IPS-18a (cell line): ENCODE data around the gene B3GNT2.
A peak's percentile ranks its signal among the peaks of the same experiment; 100 is the strongest.
"Not testable (repeated sequence)": the region's sequence is repeated elsewhere in the genome, so short reads cannot be mapped to it uniquely, and the experiment has no call there.

Experiments used
- H3K27ac ChIP-seq: one replicate; pipeline ENCODE4 v1.5.1; 2013; ENCODE audit warnings: low read length
- H3K27me3 ChIP-seq: one replicate; pipeline ENCODE4 v1.6.1; 2013; ENCODE audit warnings: mild to moderate bottlenecking, low read length; ENCODE audit not compliant: control insufficient read depth, insufficient read depth
- H3K36me3 ChIP-seq: one replicate; pipeline ENCODE4 v1.6.1; 2013; ENCODE audit warnings: low read depth, low read length; ENCODE audit not compliant: control insufficient read depth
- H3K4me1 ChIP-seq: one replicate; pipeline ENCODE4 v1.6.1; 2013; ENCODE audit warnings: low read depth, low read length; ENCODE audit not compliant: control insufficient read depth
- H3K4me3 ChIP-seq: one replicate; pipeline ENCODE4 v1.5.1; 2013; ENCODE audit warnings: low read length
- H3K9ac ChIP-seq: one replicate; pipeline ENCODE4 v1.6.1; 2013; ENCODE audit warnings: mild to moderate bottlenecking, low read length, moderate library complexity
- H3K9me3 ChIP-seq: one replicate; pipeline ENCODE4 v1.6.1; 2013; ENCODE audit warnings: low read depth, low read length; ENCODE audit not compliant: control insufficient read depth

The B3GNT2 gene

GRCh38 chr2:62186156-62186905, 9.6 kb upstream of the B3GNT2 start:
- H3K27me3 ChIP-seq, result no peaks in the 10 kb centered on the region
- H3K4me1 ChIP-seq, result no peaks in the 10 kb centered on the region
- H3K9me3 ChIP-seq, result no peaks in the 10 kb centered on the region
- no peak overlapping the region for H3K27ac ChIP-seq
- H3K36me3 ChIP-seq, result no peaks in the 10 kb centered on the region
- no peak overlapping the region for H3K4me3 ChIP-seq
- H3K9ac ChIP-seq, result no peak overlapping the region

GRCh38 chr2:62187246-62187645, 8.7 kb upstream of the B3GNT2 start:
- Histone ChIP-seq H3K4me1 (no peaks in the 10 kb centered on the region), H3K27me3 (no peaks in the 10 kb centered on the region), H3K27ac (no peak overlapping the region), H3K36me3 (no peaks in the 10 kb centered on the region), H3K9me3 (no peaks in the 10 kb centered on the region), H3K4me3 (no peak overlapping the region), H3K9ac (no peak overlapping the region)

GRCh38 chr2:62188416-62188815, 7.5 kb upstream of the B3GNT2 start:
- Histone ChIP-seq H3K36me3 (no peaks in the 10 kb centered on the region), H3K4me1 (no peaks in the 10 kb centered on the region), H3K9me3 (no peaks in the 10 kb centered on the region), H3K9ac (no peak overlapping the region), H3K4me3 (no peak overlapping the region), H3K27me3 (no peaks in the 10 kb centered on the region), H3K27ac (no peak overlapping the region)

- H3K36me3 ChIP-seq, result no peaks in the 10 kb centered on the region
- H3K9ac ChIP-seq, result no peak overlapping the region
- no peak overlapping the region for H3K27ac ChIP-seq
- no peaks in the 10 kb centered on the region for H3K9me3 ChIP-seq
- no peaks in the 10 kb centered on the region for H3K4me1 ChIP-seq
- no peak overlapping the region for H3K4me3 ChIP-seq
- no peaks in the 10 kb centered on the region for H3K27me3 ChIP-seq
Observed at GRCh38 chr2:62189196-62189595, 6.7 kb upstream of the B3GNT2 start.

- Histone ChIP-seq H3K4me1 (no peaks in the 10 kb centered on the region), H3K9ac (no peak overlapping the region), H3K9me3 (no peaks in the 10 kb centered on the region), H3K27me3 (no peaks in the 10 kb centered on the region), H3K4me3 (no peak overlapping the region), H3K36me3 (no peaks in the 10 kb centered on the region), H3K27ac (no peak overlapping the region)
Observed at GRCh38 chr2:62192811-62193210, 3.1 kb upstream of the B3GNT2 start.

GRCh38 chr2:62194558-62195420, 1.1 kb upstream of the B3GNT2 start:
- Histone ChIP-seq H3K4me3 (peak overlapping the region; percentile 86), H3K27me3 (no peaks in the 10 kb centered on the region), H3K9me3 (no peaks in the 10 kb centered on the region), H3K4me1 (peaks cover 13% of the 10 kb centered on the region), H3K9ac (no peak overlapping the region), H3K27ac (no peak overlapping the region), H3K36me3 (no peaks in the 10 kb centered on the region)

GRCh38 chr2:62196278-62196901, 475 bp downstream of the B3GNT2 start:
- Histone ChIP-seq H3K9ac (peak overlapping the region; percentile 68), H3K9me3 (no peaks in the 10 kb centered on the region), H3K36me3 (no peaks in the 10 kb centered on the region), H3K4me1 (peaks cover 16% of the 10 kb centered on the region), H3K27me3 (no peaks in the 10 kb centered on the region), H3K4me3 (peak overlapping the region; percentile 86), H3K27ac (no peak overlapping the region)

- Histone ChIP-seq H3K4me3 (peak overlapping the region; percentile 86), H3K9ac (peak overlapping the region; percentile 68), H3K4me1 (peaks cover 20% of the 10 kb centered on the region), H3K27me3 (no peaks in the 10 kb centered on the region), H3K36me3 (no peaks in the 10 kb centered on the region), H3K27ac (no peak overlapping the region), H3K9me3 (no peaks in the 10 kb centered on the region)
Observed at GRCh38 chr2:62197011-62197924, 1.4 kb downstream of the B3GNT2 start.

- H3K4me1 ChIP-seq, result peaks cover 27% of the 10 kb centered on the region
- no peaks in the 10 kb centered on the region for H3K9me3 ChIP-seq
- H3K27me3 ChIP-seq, result no peaks in the 10 kb centered on the region
- H3K36me3 ChIP-seq, result no peaks in the 10 kb centered on the region
- H3K27ac ChIP-seq, result no peak overlapping the region
- H3K9ac ChIP-seq, result peak overlapping the region; percentile 39
- H3K4me3 ChIP-seq, result peak overlapping the region; percentile 86
Observed at GRCh38 chr2:62197925-62198633, 2.2 kb downstream of the B3GNT2 start.

- not testable (repeated sequence) for H3K9me3 ChIP-seq, H3K9ac ChIP-seq, H3K27ac ChIP-seq, H3K36me3 ChIP-seq, H3K27me3 ChIP-seq, H3K4me3 ChIP-seq
- H3K4me1 ChIP-seq, result peaks cover 27% of the 10 kb centered on the region
Observed at GRCh38 chr2:62198854-62199253, 2.9 kb downstream of the B3GNT2 start.
